HG03520 (cell line): Measurements from ENCODE around the gene TBC1D24.
"Not testable (repeated sequence)": the region's sequence is repeated elsewhere in the genome, so short reads cannot be mapped to it uniquely, and the experiment has no call there.

ENCODE experiments used
- ATAC-seq: cut with Tn5 transposase; IDR thresholded peaks from one replicate; pipeline ENCODE4 v1.9.1; 2021; ENCODE audit warnings: mild to moderate bottlenecking, moderate library complexity; ENCODE audit not compliant: unreplicated experiment

Gene TBC1D24

DNA sequence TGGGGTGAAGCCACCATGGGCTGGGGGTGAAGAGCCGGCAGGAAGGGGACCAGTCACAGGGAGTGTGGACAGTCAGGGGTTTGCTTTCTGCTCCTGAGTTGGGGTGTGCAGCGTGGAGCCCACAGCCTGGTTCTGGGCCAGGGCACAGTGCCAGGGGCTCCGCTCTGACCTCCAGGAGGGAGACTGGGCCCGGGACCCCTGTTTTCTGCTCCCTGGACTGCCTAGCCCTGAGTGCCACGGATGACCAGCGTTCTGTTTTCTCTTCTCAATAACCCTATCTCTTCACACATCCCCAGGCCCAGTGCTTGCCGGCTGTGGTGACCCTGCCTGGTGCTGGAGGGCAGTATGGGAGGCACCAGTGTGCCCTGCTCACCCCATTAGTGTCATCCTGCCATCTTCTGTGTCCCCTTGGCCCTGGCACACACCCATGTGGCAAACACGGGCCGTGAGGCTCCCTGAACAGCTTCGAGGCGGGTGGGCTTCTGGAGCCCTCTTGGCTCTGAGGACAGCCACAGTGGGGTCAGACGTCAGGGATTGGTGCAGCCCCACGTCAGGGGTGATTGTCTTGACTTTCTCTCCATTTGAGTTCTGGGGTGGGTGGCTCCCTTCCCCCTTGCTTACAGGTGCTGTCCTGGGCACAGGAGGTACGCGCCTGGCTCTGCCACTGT, 55.2 kb downstream of the TBC1D24 start:
- no peak for ATAC-seq

DNA sequence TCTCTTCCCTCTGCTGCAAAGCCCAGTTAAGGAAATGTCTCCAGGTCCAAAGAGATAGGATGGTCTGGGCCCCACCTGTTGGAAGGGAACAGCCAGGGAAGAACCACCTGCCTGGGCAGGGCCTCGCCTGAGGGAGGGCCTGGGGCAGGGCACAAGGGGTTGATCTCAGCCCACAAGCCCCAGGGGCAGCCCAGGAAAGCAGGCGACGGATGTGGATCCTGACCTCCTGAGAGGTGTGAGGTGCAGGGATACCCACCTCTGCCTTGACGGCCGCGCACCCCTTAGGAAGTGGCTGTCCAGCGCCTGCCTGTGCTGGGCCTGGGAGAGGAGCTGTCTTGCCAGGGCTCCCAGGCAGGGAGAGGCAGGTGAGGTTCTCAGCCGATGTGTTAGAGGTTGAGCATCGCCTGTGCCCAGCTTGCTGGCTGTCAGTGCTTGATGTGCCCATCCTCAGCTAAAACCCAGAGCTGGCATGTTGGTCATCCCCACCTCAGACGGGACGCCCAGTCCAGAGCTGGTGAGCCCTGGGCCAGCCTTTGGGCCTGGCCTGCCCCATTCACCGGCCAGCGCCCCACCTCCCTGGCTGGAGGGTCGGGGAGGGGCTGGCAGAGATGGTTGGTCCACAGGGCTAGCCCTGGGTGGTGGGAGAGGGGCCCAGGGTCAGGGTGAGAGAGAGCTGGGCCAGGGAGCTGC, 55.8 kb downstream of the TBC1D24 start:
- no peak for ATAC-seq

- ATAC-seq, result no peak
Observed at GRCh38 chr16:2531371-2531695, 56.4 kb downstream of the TBC1D24 start, which contains the start of gene CEMP1. TSS of gene CEMP1 (minus strand) at chr16:2531408. CDS start at chr16:2531073, 335 bp downstream.

DNA sequence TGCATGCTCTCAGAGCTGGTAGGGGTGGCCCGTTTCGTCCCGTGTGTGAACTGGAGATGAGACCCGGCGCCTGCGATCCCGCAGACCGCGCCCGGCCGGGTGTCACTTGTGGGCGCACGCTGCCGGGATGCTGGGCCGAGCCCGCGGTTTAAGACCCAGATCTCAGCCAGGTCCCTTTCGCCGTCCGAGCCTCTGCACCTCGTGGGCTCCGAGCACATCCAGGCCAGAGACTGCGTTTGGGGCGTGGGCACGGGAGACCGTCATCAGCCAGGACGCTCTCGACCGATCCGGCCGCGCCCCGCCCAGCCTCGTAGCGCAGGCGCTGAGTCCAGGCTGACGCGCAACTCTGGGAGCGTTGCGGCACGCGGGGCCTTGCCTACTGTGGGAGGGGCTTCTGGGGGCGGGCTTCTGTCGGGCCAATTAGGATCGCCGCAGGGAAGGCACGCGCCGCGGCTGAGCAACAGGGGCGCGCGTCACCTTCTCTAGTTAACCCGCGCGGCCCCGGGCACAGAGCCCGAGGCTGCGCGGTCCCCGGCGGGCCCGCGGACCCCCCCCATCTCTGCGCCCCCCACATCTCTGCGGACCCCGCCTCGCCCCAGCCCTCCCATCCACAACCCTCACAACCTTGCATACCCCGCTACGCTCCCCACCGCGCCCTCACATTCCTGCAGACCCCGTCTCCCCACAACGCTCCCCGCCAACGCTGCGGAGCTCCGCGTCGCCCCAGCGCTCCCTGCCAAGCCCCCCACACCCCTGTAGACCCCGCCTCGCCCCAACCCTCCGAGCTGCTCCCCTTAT, 57.0 kb downstream of the TBC1D24 start:
- ATAC-seq, result peak; percentile 78

GRCh38 chr16:2532494-2533141, 57.7 kb downstream of the TBC1D24 start:
- ATAC-seq, result no peak

- ATAC-seq, result not testable (repeated sequence)
Observed at GRCh38 chr16:2533142-2533755, 58.3 kb downstream of the TBC1D24 start.

DNA sequence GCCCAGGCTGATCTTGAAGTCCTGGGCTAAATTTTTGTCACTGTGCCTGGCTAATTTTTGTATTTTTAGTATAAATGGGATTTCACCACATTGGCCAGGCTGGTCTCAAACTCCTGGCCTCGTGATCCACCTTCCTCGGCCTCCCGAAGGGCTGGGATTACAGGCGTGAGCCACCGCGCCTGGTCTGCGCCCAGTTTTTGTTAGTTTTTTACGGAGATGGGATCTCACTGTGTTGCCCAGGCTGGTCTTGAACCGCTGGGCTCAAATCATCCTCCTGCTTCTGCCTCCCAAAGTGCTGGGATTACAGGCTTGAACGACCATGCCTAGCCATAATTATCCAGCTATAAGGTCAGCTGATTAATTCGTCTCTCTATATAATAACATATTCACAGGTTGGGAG, 59.0 kb downstream of the TBC1D24 start:
- ATAC-seq, result no peak

GRCh38 chr16:2534335-2534734, 59.4 kb downstream of the TBC1D24 start:
- not testable (repeated sequence) for ATAC-seq

GRCh38 chr16:2535625-2536013, 60.7 kb downstream of the TBC1D24 start:
- ATAC-seq, result no peak

DNA sequence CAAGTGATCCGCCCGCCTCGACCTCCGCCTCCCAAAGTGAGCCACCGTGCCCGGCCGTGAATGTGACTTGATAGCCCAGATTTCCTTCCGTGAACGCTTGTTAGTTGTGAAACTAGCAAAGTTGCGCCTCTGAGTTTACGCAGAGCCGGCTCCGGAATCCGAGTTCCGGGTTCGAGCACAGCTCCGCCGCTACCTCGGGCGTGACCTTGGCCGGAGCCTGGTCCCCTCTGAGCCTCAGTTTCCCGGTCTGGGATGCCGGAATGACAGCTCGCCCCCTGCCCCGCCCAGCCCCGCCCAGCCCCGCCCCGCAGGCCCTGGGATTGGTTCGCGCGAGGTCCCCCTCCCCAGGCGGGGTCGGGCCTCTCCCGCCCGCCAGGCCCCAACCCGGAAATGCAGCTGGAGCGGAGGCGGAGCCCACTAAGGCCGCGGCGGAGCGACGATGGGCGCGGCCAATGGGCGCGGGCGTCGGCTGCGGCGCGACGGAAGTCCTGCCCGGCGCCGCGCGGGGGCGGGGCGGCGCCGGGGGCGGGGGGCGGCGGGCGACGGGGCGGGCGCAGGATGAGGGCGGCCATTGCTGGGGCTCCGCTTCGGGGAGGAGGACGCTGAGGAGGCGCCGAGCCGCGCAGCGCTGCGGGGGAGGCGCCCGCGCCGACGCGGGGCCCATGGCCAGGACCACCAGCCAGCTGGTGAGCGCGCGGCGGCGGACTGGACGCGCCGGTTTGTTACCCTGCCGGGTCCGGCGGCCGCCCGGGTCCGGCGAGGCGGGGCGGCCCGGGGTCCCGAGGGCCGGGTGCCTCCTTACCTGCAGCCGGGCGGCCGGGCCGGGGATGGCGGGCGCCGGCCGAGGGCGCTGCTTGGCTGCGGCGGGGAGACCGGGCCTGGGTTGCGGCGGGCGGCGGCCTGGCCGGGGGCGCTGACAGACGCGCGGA, 62.8 kb downstream of the TBC1D24 start, which contains the start of gene PDPK1:
Gene PDPK1 (plus strand): TSS at position 571 of the 929 bp plus-strand sequence. CDS start 92 bp downstream, at position 663.
- ATAC-seq, result peak; percentile 65

DNA sequence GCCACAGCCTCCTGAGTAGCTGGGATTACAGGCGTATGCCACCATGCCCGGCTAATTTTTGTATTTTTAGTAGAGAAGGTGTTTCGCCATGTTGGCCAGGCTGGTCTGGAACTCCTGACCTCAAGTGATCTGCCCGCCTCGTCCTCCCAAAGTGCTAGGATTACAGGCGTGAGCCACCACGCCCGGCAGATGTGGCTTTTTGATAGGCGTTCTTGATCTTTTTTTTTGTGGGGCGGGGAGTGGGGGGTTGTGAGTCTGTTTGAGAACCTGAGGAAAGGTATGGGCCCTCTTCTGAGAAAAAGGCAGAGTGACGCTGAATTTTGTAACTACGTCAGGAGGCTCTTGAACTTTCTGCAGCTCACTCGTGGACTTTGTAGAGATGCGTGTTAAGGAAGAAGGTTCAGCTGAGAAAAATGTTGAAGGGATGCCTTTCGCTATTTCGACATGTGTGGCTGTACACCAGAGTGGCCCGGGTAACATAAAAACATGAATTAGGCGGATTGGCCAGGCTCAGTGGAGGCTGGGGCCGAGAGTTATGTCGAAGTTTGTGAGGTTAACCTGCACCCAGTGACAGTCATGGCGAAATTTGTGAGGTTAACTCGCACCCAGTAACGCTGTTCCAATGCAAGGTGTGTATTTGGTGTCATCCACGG, 64.4 kb downstream of the TBC1D24 start:
- not testable (repeated sequence) for ATAC-seq

DNA sequence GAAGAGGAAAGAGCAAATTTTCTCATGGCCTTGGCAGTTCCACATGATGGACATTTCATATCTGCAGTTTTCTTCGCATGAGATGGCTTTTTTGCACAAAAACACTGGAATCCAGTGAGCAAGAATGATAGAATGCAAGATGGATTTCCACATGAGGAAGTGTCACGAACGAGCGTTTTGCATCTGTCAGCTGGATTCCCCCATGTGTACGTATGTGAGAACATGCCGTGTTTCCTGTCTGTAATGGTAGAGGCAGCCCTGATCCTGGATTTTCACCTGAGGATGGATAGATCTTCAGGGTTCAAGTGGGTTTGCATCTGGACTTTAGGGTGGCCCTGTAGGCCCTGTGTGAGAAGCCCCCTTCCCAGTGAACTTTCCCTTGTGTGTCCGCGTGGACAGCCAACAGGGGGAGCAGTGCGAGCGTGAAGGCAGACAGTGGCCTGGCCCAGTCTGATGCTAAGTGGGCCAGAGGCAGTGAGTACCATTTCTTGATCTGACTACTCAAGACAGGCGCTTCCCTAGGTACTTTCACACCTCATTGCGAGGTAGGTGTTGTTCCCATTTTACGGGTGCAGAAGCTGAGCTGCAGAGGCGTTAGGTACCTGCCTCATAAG, 65.0 kb downstream of the TBC1D24 start:
- ATAC-seq, result not testable (repeated sequence)

DNA sequence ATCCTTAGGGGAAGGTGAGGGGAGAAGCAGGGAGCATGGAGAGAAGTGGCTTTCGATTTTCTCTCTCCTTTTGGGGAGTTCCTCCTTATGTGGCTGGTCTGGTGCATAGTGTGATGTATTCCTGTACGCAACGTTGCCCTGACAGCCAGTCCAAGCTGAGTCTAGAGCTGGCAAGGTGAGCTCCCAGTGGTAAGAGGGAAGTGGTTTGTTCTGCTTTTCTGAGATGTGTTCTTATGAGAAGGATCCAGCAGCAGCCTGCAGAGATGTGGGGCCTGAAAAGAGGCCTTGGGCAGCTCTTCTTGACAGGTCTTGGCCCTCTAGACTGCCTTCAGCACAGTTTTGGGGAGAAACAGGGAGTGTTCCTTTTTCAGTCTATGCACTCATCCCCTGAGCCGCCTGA, 66.0 kb downstream of the TBC1D24 start:
- ATAC-seq, result not testable (repeated sequence)

DNA sequence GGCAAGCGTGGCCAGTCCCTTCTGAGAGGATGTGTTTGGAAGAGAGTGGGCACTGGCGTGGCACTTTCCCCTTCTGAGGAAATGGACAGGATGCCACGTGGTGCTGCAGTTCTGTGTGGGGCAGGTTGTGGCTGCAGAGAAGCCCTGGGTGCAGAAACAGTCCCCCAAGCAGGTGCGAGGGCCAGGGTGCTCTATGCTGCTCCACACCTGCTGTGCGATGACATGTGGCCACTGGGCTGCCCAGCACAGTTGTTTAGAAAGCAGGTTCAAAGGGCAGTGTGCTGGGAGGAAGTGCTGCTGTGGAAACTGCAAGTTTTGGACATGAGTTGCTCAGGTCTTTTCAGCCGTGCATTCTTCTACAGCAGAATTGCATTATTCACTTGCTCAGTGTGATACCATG, 66.5 kb downstream of the TBC1D24 start:
- not testable (repeated sequence) for ATAC-seq

- ATAC-seq, result not testable (repeated sequence)
Observed at GRCh38 chr16:2543771-2544170, 68.8 kb downstream of the TBC1D24 start.

GRCh38 chr16:2550283-2550878, 75.5 kb downstream of the TBC1D24 start:
- not testable (repeated sequence) for ATAC-seq

DNA sequence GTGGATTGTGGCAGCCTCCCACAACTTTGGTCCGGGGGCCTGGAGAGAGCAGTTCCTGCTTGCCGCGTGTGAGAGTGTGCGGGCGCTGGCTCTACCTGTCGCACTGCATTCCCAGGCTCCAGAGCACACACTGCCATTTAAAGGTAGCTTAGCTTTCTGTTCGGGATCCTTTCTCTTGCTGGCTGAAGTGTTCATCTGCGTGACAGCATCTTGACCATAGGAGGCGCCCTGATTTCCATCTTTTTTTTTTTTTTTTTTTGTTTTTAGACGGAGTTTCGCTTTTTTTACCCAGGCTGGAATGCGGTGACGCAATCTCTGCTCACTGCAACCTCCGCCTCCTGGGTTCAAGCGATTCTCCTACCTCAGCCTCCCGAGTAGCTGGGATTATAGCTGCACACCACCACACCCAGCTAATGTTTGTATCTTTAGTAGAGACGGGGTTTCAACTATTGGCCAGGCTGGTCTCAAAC, 76.5 kb downstream of the TBC1D24 start:
- not testable (repeated sequence) for ATAC-seq
